ENCODE data around the gene TTLL11.

The TTLL11 gene

GRCh38 chr9:121927636-121928035 is 165.5 kb downstream of the TTLL11 start:
- DNase-seq, result no peak

GRCh38 chr9:121927081-121927480 is 166.0 kb downstream of the TTLL11 start:
- no peak for DNase-seq

GRCh38 chr9:121926351-121926801 is 166.7 kb downstream of the TTLL11 start:
- no peak for DNase-seq

- DNase-seq, result no peak
These were observed 167.2 kb downstream of the TTLL11 start for GRCh38 chr9:121925935-121926334.

- no peak for DNase-seq
These were observed 168.4 kb downstream of the TTLL11 start for GRCh38 chr9:121924700-121925099.

- DNase-seq, result no peak
These were observed 171.7 kb downstream of the TTLL11 start for GRCh38 chr9:121921444-121921843.

- no peak for DNase-seq
These were observed 175.5 kb downstream of the TTLL11 start for GRCh38 chr9:121917375-121918335.

GRCh38 chr9:121915304-121915625 is 177.8 kb downstream of the TTLL11 start:
- DNase-seq, result no peak

- no peak for DNase-seq
These were observed 178.4 kb downstream of the TTLL11 start for GRCh38 chr9:121914604-121915303.

- no peak for DNase-seq
These were observed 179.0 kb downstream of the TTLL11 start for GRCh38 chr9:121914017-121914595.

GRCh38 chr9:121912812-121913627 is 180.1 kb downstream of the TTLL11 start:
- DNase-seq, result no peak

GRCh38 chr9:121910491-121911040 is 182.5 kb downstream of the TTLL11 start:
- DNase-seq, result no peak

GRCh38 chr9:121909111-121909510 is 184.0 kb downstream of the TTLL11 start:
- DNase-seq, result no peak

- no peak for DNase-seq
These were observed 186.8 kb downstream of the TTLL11 start for GRCh38 chr9:121906074-121906870.

- no peak for DNase-seq
These were observed 190.5 kb downstream of the TTLL11 start for GRCh38 chr9:121902461-121903135.

GRCh38 chr9:121901616-121902015 is 191.5 kb downstream of the TTLL11 start:
- DNase-seq, result no peak

GRCh38 chr9:121900163-121900562 is 192.9 kb downstream of the TTLL11 start:
- no peak for DNase-seq

GRCh38 chr9:121898856-121899255 is 194.3 kb downstream of the TTLL11 start:
- DNase-seq, result no peak

GRCh38 chr9:121897140-121897539 is 196.0 kb downstream of the TTLL11 start:
- DNase-seq, result no peak

- no peak for DNase-seq
These were observed 196.6 kb downstream of the TTLL11 start for GRCh38 chr9:121896545-121896943.

Measured in NCI-H526 treated with DMSO at 0.1 percent for 48 hours (cell line).